SU-DHL-6 (cell line): ENCODE data around the gene ATF6B.

ENCODE experiments used
- EZH2phosphoT487 ChIP-seq: fragments of 200-600 bp; sonication (generic), shearing (Covaris generic); conservative IDR thresholded peaks from 2 replicates; pipeline ENCODE4 v1.6.1; 2018; ENCODE audit warnings: mild to moderate bottlenecking, antibody characterized with exemption, low read length, moderate library complexity, mixed read lengths
- TF ChIP-seq, protein P1 (sequence below): fragments of 200-600 bp; sonication (generic); IDR thresholded peaks from one replicate; pipeline ENCODE4 v1.5.1; 2017; ENCODE audit warnings: antibody characterized with exemption, mild to moderate bottlenecking, low read length, moderate library complexity; ENCODE audit not compliant: insufficient read depth, poor library complexity, severe bottlenecking

DNA sequence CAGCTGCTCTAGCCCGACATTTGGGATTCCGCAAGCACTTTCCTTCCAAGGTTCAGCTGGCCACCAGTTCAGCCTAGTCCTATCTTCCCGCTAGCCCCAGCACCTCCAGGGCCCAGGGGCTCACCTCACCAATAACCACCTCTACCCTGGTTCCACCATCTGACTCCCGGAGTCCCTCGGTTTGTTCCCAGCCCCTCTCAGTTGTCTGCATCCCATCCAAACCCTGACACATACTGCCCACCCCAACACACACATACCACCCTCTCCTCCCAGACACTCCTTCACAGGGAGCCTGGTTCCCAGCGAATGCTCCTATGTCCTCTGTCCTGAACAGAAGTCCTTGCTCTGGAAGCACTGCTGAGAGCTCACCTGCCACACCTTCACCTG is 19.3 kb downstream of the ATF6B start:
- TF ChIP-seq, protein P1, sequence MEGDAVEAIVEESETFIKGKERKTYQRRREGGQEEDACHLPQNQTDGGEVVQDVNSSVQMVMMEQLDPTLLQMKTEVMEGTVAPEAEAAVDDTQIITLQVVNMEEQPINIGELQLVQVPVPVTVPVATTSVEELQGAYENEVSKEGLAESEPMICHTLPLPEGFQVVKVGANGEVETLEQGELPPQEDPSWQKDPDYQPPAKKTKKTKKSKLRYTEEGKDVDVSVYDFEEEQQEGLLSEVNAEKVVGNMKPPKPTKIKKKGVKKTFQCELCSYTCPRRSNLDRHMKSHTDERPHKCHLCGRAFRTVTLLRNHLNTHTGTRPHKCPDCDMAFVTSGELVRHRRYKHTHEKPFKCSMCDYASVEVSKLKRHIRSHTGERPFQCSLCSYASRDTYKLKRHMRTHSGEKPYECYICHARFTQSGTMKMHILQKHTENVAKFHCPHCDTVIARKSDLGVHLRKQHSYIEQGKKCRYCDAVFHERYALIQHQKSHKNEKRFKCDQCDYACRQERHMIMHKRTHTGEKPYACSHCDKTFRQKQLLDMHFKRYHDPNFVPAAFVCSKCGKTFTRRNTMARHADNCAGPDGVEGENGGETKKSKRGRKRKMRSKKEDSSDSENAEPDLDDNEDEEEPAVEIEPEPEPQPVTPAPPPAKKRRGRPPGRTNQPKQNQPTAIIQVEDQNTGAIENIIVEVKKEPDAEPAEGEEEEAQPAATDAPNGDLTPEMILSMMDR = no peak
- no peak for TF ChIP-seq EZH2phosphoT487
